ENCODE measurements around the gene SLC25A13.
"Not testable (repeated sequence)": the region's sequence is repeated elsewhere in the genome, so short reads cannot be mapped to it uniquely, and the experiment has no call there.

SLC25A13 gene

GRCh38 chr7:96157856-96158255 lies 164.0 kb downstream of the SLC25A13 start:
- Histone ChIP-seq H3K9me3 (no peaks in the 10 kb centered on the region), H3K27me3 (ENCODE audit: low read depth) (no peaks in the 10 kb centered on the region), H3K36me3 (replicated peaks) (no peaks in the 10 kb centered on the region), H3K4me1 (no peaks in the 10 kb centered on the region), H3K4me3 (no peak overlapping the region)
- DNase-seq (ENCODE audit: low spot score in 2 of 2) = no peak
- in situ Hi-C loops (cut with MboI; ENCODE audit: low sequenced_read_pairs) = no loop called here

GRCh38 chr7:96154506-96154905 lies 167.4 kb downstream of the SLC25A13 start:
- H3K36me3 ChIP-seq (replicated peaks); H3K27me3 ChIP-seq (ENCODE audit: low read depth); H3K4me3 ChIP-seq; in situ Hi-C loops (cut with MboI; ENCODE audit: low sequenced_read_pairs); H3K9me3 ChIP-seq; DNase-seq (ENCODE audit: low spot score in 2 of 2); H3K4me1 ChIP-seq: not testable (repeated sequence)

GRCh38 chr7:96152706-96153105 lies 169.2 kb downstream of the SLC25A13 start:
- Histone ChIP-seq H3K36me3 (replicated peaks) (no peaks in the 10 kb centered on the region), H3K9me3 (no peaks in the 10 kb centered on the region), H3K27me3 (ENCODE audit: low read depth) (no peaks in the 10 kb centered on the region), H3K4me1 (no peaks in the 10 kb centered on the region), H3K4me3 (no peak overlapping the region)
- no peak for DNase-seq (ENCODE audit: low spot score in 2 of 2)
- in situ Hi-C loops (cut with MboI; ENCODE audit: low sequenced_read_pairs) = no loop called here

- Histone ChIP-seq H3K36me3 (replicated peaks) (no peaks in the 10 kb centered on the region), H3K9me3 (no peaks in the 10 kb centered on the region), H3K4me1 (no peaks in the 10 kb centered on the region), H3K4me3 (no peak overlapping the region), H3K27me3 (ENCODE audit: low read depth) (no peaks in the 10 kb centered on the region)
- in situ Hi-C loops (cut with MboI; ENCODE audit: low sequenced_read_pairs) = no loop called here
- DNase-seq (ENCODE audit: low spot score in 2 of 2) = no peak
These were observed 170.0 kb downstream of the SLC25A13 start for GRCh38 chr7:96151889-96152288.

- H3K4me3 ChIP-seq = no peak overlapping the region
- no peaks in the 10 kb centered on the region for H3K27me3 ChIP-seq (ENCODE audit: low read depth)
- in situ Hi-C loops (cut with MboI; ENCODE audit: low sequenced_read_pairs) = no loop called here
- DNase-seq (ENCODE audit: low spot score in 2 of 2) = no peak
- no peaks in the 10 kb centered on the region for H3K36me3 ChIP-seq (replicated peaks)
- H3K4me1 ChIP-seq = peaks cover 16% of the 10 kb centered on the region
- no peaks in the 10 kb centered on the region for H3K9me3 ChIP-seq
These were observed 177.7 kb downstream of the SLC25A13 start for GRCh38 chr7:96144260-96144526.

- Histone ChIP-seq H3K36me3 (replicated peaks) (no peaks in the 10 kb centered on the region), H3K4me3 (no peak overlapping the region), H3K27me3 (ENCODE audit: low read depth) (no peaks in the 10 kb centered on the region), H3K4me1 (peaks cover 16% of the 10 kb centered on the region), H3K9me3 (no peaks in the 10 kb centered on the region)
- DNase-seq (ENCODE audit: low spot score in 2 of 2) = peak; percentile 37 to 88
- in situ Hi-C loops (cut with MboI; ENCODE audit: low sequenced_read_pairs) = no loop called here
These were observed 178.2 kb downstream of the SLC25A13 start for GRCh38 chr7:96143495-96144259.

GRCh38 chr7:96136600-96137239 lies 185.2 kb downstream of the SLC25A13 start:
- Histone ChIP-seq H3K27me3 (ENCODE audit: low read depth) (no peaks in the 10 kb centered on the region), H3K9me3 (peaks cover 4% of the 10 kb centered on the region; the same call in 1 of the 2 replicates), H3K4me3 (no peak overlapping the region), H3K36me3 (replicated peaks) (no peaks in the 10 kb centered on the region), H3K4me1 (peaks cover 13% of the 10 kb centered on the region)
- DNase-seq (ENCODE audit: low spot score in 2 of 2) = peak in 1 of 2 experiments; percentile 18
- in situ Hi-C loops (cut with MboI; ENCODE audit: low sequenced_read_pairs) = no loop called here

- Histone ChIP-seq H3K4me3 (no peak overlapping the region), H3K4me1 (peaks cover 13% of the 10 kb centered on the region), H3K36me3 (replicated peaks) (no peaks in the 10 kb centered on the region), H3K9me3 (peaks cover 4% of the 10 kb centered on the region; the same call in 1 of the 2 replicates), H3K27me3 (ENCODE audit: low read depth) (no peaks in the 10 kb centered on the region)
- in situ Hi-C loops (cut with MboI; ENCODE audit: low sequenced_read_pairs) = no loop called here
- no peak for DNase-seq (ENCODE audit: low spot score in 2 of 2)
These were observed 186.7 kb downstream of the SLC25A13 start for GRCh38 chr7:96135241-96135640.

GRCh38 chr7:96131525-96131924 lies 190.4 kb downstream of the SLC25A13 start:
- DNase-seq (ENCODE audit: low spot score in 2 of 2) = no peak
- Histone ChIP-seq H3K9me3 (no peaks in the 10 kb centered on the region), H3K4me1 (peaks cover 14% of the 10 kb centered on the region), H3K4me3 (no peak overlapping the region), H3K27me3 (ENCODE audit: low read depth) (no peaks in the 10 kb centered on the region), H3K36me3 (replicated peaks) (no peaks in the 10 kb centered on the region)
- in situ Hi-C loops (cut with MboI; ENCODE audit: low sequenced_read_pairs) = no loop called here

GRCh38 chr7:96127746-96128145 lies 194.2 kb downstream of the SLC25A13 start:
- Histone ChIP-seq H3K4me1 (peaks cover 8% of the 10 kb centered on the region; the same call in 1 of the 2 replicates), H3K27me3 (ENCODE audit: low read depth) (no peaks in the 10 kb centered on the region), H3K9me3 (no peaks in the 10 kb centered on the region), H3K36me3 (replicated peaks) (no peaks in the 10 kb centered on the region), H3K4me3 (no peak overlapping the region)
- peak in 1 of 2 experiments; percentile 48 for DNase-seq (ENCODE audit: low spot score in 2 of 2)
- in situ Hi-C loops (cut with MboI; ENCODE audit: low sequenced_read_pairs) = no loop called here

- Histone ChIP-seq H3K36me3 (replicated peaks) (0 out of 2 replicates have a peak, but pooled peaks cover 3% of the 10 kb centered on the region), H3K9me3 (no peaks in the 10 kb centered on the region), H3K4me3 (no peak overlapping the region), H3K27me3 (ENCODE audit: low read depth) (no peaks in the 10 kb centered on the region), H3K4me1 (peaks cover 8% of the 10 kb centered on the region; the same call in 1 of the 2 replicates)
- no peak for DNase-seq (ENCODE audit: low spot score in 2 of 2)
- in situ Hi-C loops (cut with MboI; ENCODE audit: low sequenced_read_pairs) = no loop called here
These were observed 195.5 kb downstream of the SLC25A13 start for GRCh38 chr7:96126382-96126781.

- Histone ChIP-seq H3K36me3 (replicated peaks) (peaks cover 3% of the 10 kb centered on the region; the same call in 1 of the 2 replicates), H3K9me3 (no peaks in the 10 kb centered on the region), H3K27me3 (ENCODE audit: low read depth) (no peaks in the 10 kb centered on the region), H3K4me1 (peaks cover 6% of the 10 kb centered on the region; the same call in 1 of the 2 replicates), H3K4me3 (no peak overlapping the region)
- in situ Hi-C loops (cut with MboI; ENCODE audit: low sequenced_read_pairs) = no loop called here
- DNase-seq (ENCODE audit: low spot score in 2 of 2) = no peak
These were observed 199.2 kb downstream of the SLC25A13 start for GRCh38 chr7:96122746-96123145.

GRCh38 chr7:96121752-96122151 lies 200.1 kb downstream of the SLC25A13 start:
- H3K27me3 ChIP-seq (ENCODE audit: low read depth) = no peaks in the 10 kb centered on the region
- no peaks in the 10 kb centered on the region for H3K9me3 ChIP-seq
- no peak for DNase-seq (ENCODE audit: low spot score in 2 of 2)
- H3K4me1 ChIP-seq = peaks cover 2% of the 10 kb centered on the region; the same call in 1 of the 2 replicates
- H3K36me3 ChIP-seq (replicated peaks) = peaks cover 3% of the 10 kb centered on the region; the same call in 1 of the 2 replicates
- in situ Hi-C loops (cut with MboI; ENCODE audit: low sequenced_read_pairs) = no loop called here
- H3K4me3 ChIP-seq = no peak overlapping the region

GRCh38 chr7:96120445-96121225 lies 201.3 kb downstream of the SLC25A13 start:
- Histone ChIP-seq H3K4me3 (no peak overlapping the region), H3K36me3 (replicated peaks) (peaks cover 3% of the 10 kb centered on the region; the same call in 1 of the 2 replicates), H3K9me3 (no peaks in the 10 kb centered on the region), H3K27me3 (ENCODE audit: low read depth) (no peaks in the 10 kb centered on the region), H3K4me1 (no peaks in the 10 kb centered on the region; the same call in 1 of the 2 replicates)
- in situ Hi-C loops (cut with MboI; ENCODE audit: low sequenced_read_pairs) = no loop called here
- no peak for DNase-seq (ENCODE audit: low spot score in 2 of 2)
